ENCODE data around the gene RFESD.
"Not testable (repeated sequence)": the region's sequence is repeated elsewhere in the genome, so short reads cannot be mapped to it uniquely, and the experiment has no call there.

RFESD gene

GRCh38 chr5:95706196-95706595, 59.6 kb downstream of the RFESD start:
- DNase-seq (ENCODE audit: extremely low read depth in 1 of 2, low read depth in 1 of 2): not testable (repeated sequence)

GRCh38 chr5:95707055-95707454, 60.5 kb downstream of the RFESD start:
- DNase-seq (ENCODE audit: extremely low read depth in 1 of 2, low read depth in 1 of 2): no peak

Data from stimulated activated CD8-positive, alpha-beta memory T cell treated with anti-CD3 and anti-CD28 coated beads, Interleukin-7, amount 100 ng/mL, for 48 hours (primary cell).